Neuronal stem cell (in vitro differentiated cells): ENCODE measurements around the gene CLEC16A.
"Not testable (repeated sequence)": the region's sequence is repeated elsewhere in the genome, so short reads cannot be mapped to it uniquely, and the experiment has no call there.

Experiments
- DNase-seq: peaks from one replicate; pipeline ENCODE4 v3.0.0-alpha.2; 2013; ENCODE audit warnings: low spot score
- H2AFZ ChIP-seq: one replicate; pipeline ENCODE4 v1.6.1; 2013; ENCODE audit warnings: mild to moderate bottlenecking, low read length, inconsistent platforms
- H2AK5ac ChIP-seq: 2 replicates; pipeline ENCODE4 v1.6.1; 2013; ENCODE audit warnings: low read depth, mild to moderate bottlenecking, inconsistent platforms, low read length, moderate library complexity, mixed read lengths
- H2BK120ac ChIP-seq: 2 replicates; pipeline ENCODE4 v1.6.1; 2013; ENCODE audit warnings: low read depth, mild to moderate bottlenecking, inconsistent platforms, low read length, moderate library complexity, mixed read lengths
- H2BK12ac ChIP-seq: one replicate; pipeline ENCODE4 v1.6.1; 2013; ENCODE audit warnings: low read length, inconsistent platforms
- H2BK15ac ChIP-seq: 2 replicates; pipeline ENCODE4 v1.6.1; 2013; ENCODE audit warnings: mild to moderate bottlenecking, low read length, inconsistent platforms, mixed read lengths
- H2BK5ac ChIP-seq: one replicate; pipeline ENCODE4 v1.6.1; 2013; ENCODE audit warnings: inconsistent platforms, mild to moderate bottlenecking, low read length, moderate library complexity
- H3K14ac ChIP-seq: one replicate; pipeline ENCODE4 v1.6.1; 2013; ENCODE audit warnings: low read length, inconsistent platforms
- H3K18ac ChIP-seq: 2 replicates; pipeline ENCODE4 v1.6.1; 2013; ENCODE audit warnings: low read length, inconsistent platforms
- H3K23ac ChIP-seq: 2 replicates; pipeline ENCODE4 v1.6.1; 2013; ENCODE audit warnings: low read depth, mild to moderate bottlenecking, mixed read lengths, low read length, inconsistent platforms; ENCODE audit not compliant: poor library complexity
- H3K27ac ChIP-seq: replicated peaks from 3 replicates; pipeline ENCODE4 v1.5.1; 2013; ENCODE audit warnings: low read length, inconsistent platforms
- H3K27me3 ChIP-seq, 3 experiments: 2 replicates each; pipeline ENCODE4 v1.6.1; 2013; ENCODE audit warnings: low read length in 3 of 3, mild to moderate bottlenecking in 2 of 3, inconsistent platforms in 1 of 3, low read depth in 1 of 3, mixed read lengths in 1 of 3, moderate library complexity in 1 of 3; ENCODE audit not compliant: control insufficient read depth in 3 of 3, insufficient read depth in 3 of 3
- H3K36me3 ChIP-seq, 2 donors: replicated peaks in 1 of 2; 2 replicates each; pipeline ENCODE4 v1.6.1; 2013; ENCODE audit warnings: low read length in 2 of 2; ENCODE audit not compliant: control insufficient read depth in 2 of 2, insufficient read depth in 2 of 2
- H3K4ac ChIP-seq: 2 replicates; pipeline ENCODE4 v1.6.1; 2013; ENCODE audit warnings: inconsistent platforms, mild to moderate bottlenecking, low read length, moderate library complexity
- H3K4me1 ChIP-seq, 2 donors: 1 replicate in 1 of 2; 2 replicates in 1 of 2; pipeline ENCODE4 v1.6.1; 2013; ENCODE audit warnings: low read length in 2 of 2, low read depth in 1 of 2; ENCODE audit not compliant: control insufficient read depth in 2 of 2, insufficient read depth in 1 of 2
- H3K4me2 ChIP-seq: one replicate; pipeline ENCODE4 v1.6.1; 2013; ENCODE audit warnings: mild to moderate bottlenecking, low read length, inconsistent platforms; ENCODE audit not compliant: insufficient read depth, poor library complexity, severe bottlenecking
- H3K4me3 ChIP-seq, 2 donors: 2 replicates each; pipeline ENCODE4 v1.5.1; 2013; ENCODE audit warnings: low read length in 2 of 2, mild to moderate bottlenecking in 2 of 2, inconsistent platforms in 1 of 2, moderate library complexity in 1 of 2
- H3K79me1 ChIP-seq: one replicate; pipeline ENCODE4 v1.6.1; 2013; ENCODE audit warnings: low read depth, mild to moderate bottlenecking, inconsistent platforms, low read length, moderate library complexity
- H3K9ac ChIP-seq: one replicate; pipeline ENCODE4 v1.6.1; 2013; ENCODE audit warnings: mild to moderate bottlenecking, low read depth, low read length, inconsistent platforms; ENCODE audit not compliant: poor library complexity
- H3K9me3 ChIP-seq, 2 donors: replicated peaks in 1 of 2; 2 replicates each; pipeline versions ENCODE3 to v1.6.1; 2013; ENCODE audit warnings: low read length in 2 of 2, mild to moderate bottlenecking in 2 of 2, inconsistent platforms in 1 of 2, low read depth in 1 of 2, mixed read lengths in 1 of 2, moderate library complexity in 1 of 2; ENCODE audit not compliant: control insufficient read depth in 2 of 2, insufficient read depth in 1 of 2
- H4K8ac ChIP-seq: one replicate; pipeline ENCODE4 v1.6.1; 2013; ENCODE audit warnings: low read depth, mild to moderate bottlenecking, inconsistent platforms, low read length, moderate library complexity
- H4K91ac ChIP-seq: one replicate; pipeline ENCODE4 v1.6.1; 2013; ENCODE audit warnings: low read length, low read depth, mild to moderate bottlenecking, inconsistent platforms; ENCODE audit not compliant: poor library complexity
- WGBS, 2 donors: extraction: QIAGEN DNeasy Blood & Tissue Kit; methylation state at CpG; one replicate each; pipeline ENCODE4 v1.1.7; 2013; ENCODE audit warnings: missing lambda C conversion rate in 2 of 2, mixed read lengths in 1 of 2; ENCODE audit not compliant: insufficient read length in 2 of 2, insufficient replicate concordance in 1 of 2; ENCODE audit errors: extremely low coverage in 2 of 2; 5-methylcytosine and 5-hydroxymethylcytosine counted together

The CLEC16A gene

GRCh38 chr16:10922328-10923145, 21.8 kb upstream of the CLEC16A start:
- DNase-seq: no peak
- H2AK5ac ChIP-seq: no peak overlapping the region
- peak overlapping the region; percentile 27 for H3K23ac ChIP-seq
- no peak overlapping the region for H2BK120ac ChIP-seq
- no peak overlapping the region for H3K4me3 ChIP-seq
- H3K4ac ChIP-seq: no peak overlapping the region
- no peak overlapping the region for H4K8ac ChIP-seq
- peaks cover 0 to 2% of the 10 kb centered on the region in 2 donors for H3K9me3 ChIP-seq
- no peak overlapping the region for H2BK5ac ChIP-seq
- H3K27me3 ChIP-seq: no peaks in the 10 kb centered on the region
- H3K79me1 ChIP-seq: no peaks in the 10 kb centered on the region
- H2BK15ac ChIP-seq: no peak overlapping the region
- no peak overlapping the region for H3K9ac ChIP-seq
- H3K14ac ChIP-seq: no peak overlapping the region
- H4K91ac ChIP-seq: no peak overlapping the region
- no peak overlapping the region for H3K4me2 ChIP-seq
- H2AFZ ChIP-seq: no peak overlapping the region
- H3K27ac ChIP-seq: no peak overlapping the region
- WGBS, 2 donors: no CpG with 5 or more reads among the region's 14 CpGs
- peaks cover 6 to 20% of the 10 kb centered on the region in 2 donors for H3K36me3 ChIP-seq
- no peak overlapping the region for H3K18ac ChIP-seq
- H2BK12ac ChIP-seq: no peak overlapping the region
- peaks cover 0 to 4% of the 10 kb centered on the region in 2 donors for H3K4me1 ChIP-seq

- H3K9ac ChIP-seq: no peak overlapping the region
- H3K14ac ChIP-seq: no peak overlapping the region
- no peak overlapping the region for H3K27ac ChIP-seq
- peaks cover 0 to 2% (median 0%) of the 10 kb centered on the region in 3 experiments for H3K27me3 ChIP-seq
- no peak overlapping the region for H4K8ac ChIP-seq
- H3K18ac ChIP-seq: no peak overlapping the region
- H2BK15ac ChIP-seq: no peak overlapping the region
- H3K36me3 ChIP-seq: peaks cover 10 to 26% of the 10 kb centered on the region in 2 donors
- peaks cover 0 to 2% of the 10 kb centered on the region in 2 donors for H3K9me3 ChIP-seq
- H2BK5ac ChIP-seq: no peak overlapping the region
- H3K4me1 ChIP-seq: peaks cover 0 to 4% of the 10 kb centered on the region in 2 donors
- H4K91ac ChIP-seq: no peak overlapping the region
- no peak for DNase-seq
- no peak overlapping the region for H2AK5ac ChIP-seq
- no peak overlapping the region for H2AFZ ChIP-seq
- H3K4ac ChIP-seq: no peak overlapping the region
- no peak overlapping the region for H3K4me3 ChIP-seq
- H2BK12ac ChIP-seq: no peak overlapping the region
- no peak overlapping the region for H3K23ac ChIP-seq
- H2BK120ac ChIP-seq: no peak overlapping the region
- no peaks in the 10 kb centered on the region for H3K79me1 ChIP-seq
- no peak overlapping the region for H3K4me2 ChIP-seq
- WGBS, 2 donors: no CpG with 5 or more reads among the region's 10 CpGs
Measured at GRCh38 chr16:10923146-10923649, 21.2 kb upstream of the CLEC16A start.

- Histone ChIP-seq H3K27me3 (peaks cover 0 to 2% (median 0%) of the 10 kb centered on the region in 3 experiments), H4K91ac (no peak overlapping the region), H4K8ac (no peak overlapping the region), H3K36me3 (peaks cover 10 to 32% of the 10 kb centered on the region in 2 donors), H3K14ac (no peak overlapping the region), H3K18ac (peak overlapping the region; percentile 19), H3K79me1 (no peaks in the 10 kb centered on the region), H3K4me3 (no peak overlapping the region), H2BK5ac (no peak overlapping the region), H3K4ac (no peak overlapping the region), H3K27ac (no peak overlapping the region), H2BK12ac (no peak overlapping the region), H3K4me2 (no peak overlapping the region), H2AFZ (no peak overlapping the region), H2BK120ac (no peak overlapping the region), H2AK5ac (no peak overlapping the region), H3K9me3 (peaks cover 0 to 2% of the 10 kb centered on the region in 2 donors), H3K4me1 (no peaks in the 10 kb centered on the region), H2BK15ac (no peak overlapping the region), H3K9ac (no peak overlapping the region), H3K23ac (no peak overlapping the region)
- WGBS, 2 donors: no CpG with 5 or more reads among the region's 14 CpGs
- DNase-seq: no peak
Measured at GRCh38 chr16:10923650-10924214, 20.6 kb upstream of the CLEC16A start.

- H3K4me1 ChIP-seq, H3K14ac ChIP-seq, H3K4me2 ChIP-seq, H3K23ac ChIP-seq, H3K79me1 ChIP-seq, H3K27ac ChIP-seq, H2AK5ac ChIP-seq, H4K91ac ChIP-seq, DNase-seq, H3K4me3 ChIP-seq, H2BK15ac ChIP-seq, H3K4ac ChIP-seq, H2BK120ac ChIP-seq, H3K9ac ChIP-seq, H2AFZ ChIP-seq, H3K9me3 ChIP-seq, H2BK12ac ChIP-seq, H2BK5ac ChIP-seq, H3K27me3 ChIP-seq, H3K18ac ChIP-seq, H4K8ac ChIP-seq: not testable (repeated sequence)
- peaks cover 10 to 43% of the 10 kb centered on the region in 2 donors for H3K36me3 ChIP-seq
- no CpG with 5 or more reads among the region's 3 CpGs for WGBS, 2 donors
Measured at GRCh38 chr16:10925285-10925684, 19.1 kb upstream of the CLEC16A start.
